Fibroblast of lung (primary cell): ENCODE measurements around the gene CPLANE2. TPM values are rescaled to one million over a fixed set of nuclear protein-coding genes. Genes with fewer than 3 reads are reported as not detected.

Experiments used
- DNase-seq, 2 donors: peaks; one replicate each; pipeline versions ENCODE4 v3.0.0 to v3.0.0-alpha.2; 2010; ENCODE audit warnings: low read depth in 2 of 2
- H2AFZ ChIP-seq: 2 replicates; pipeline ENCODE4 v1.5.1; 2012; ENCODE audit warnings: low read length, control low read depth, inconsistent platforms
- H3K27ac ChIP-seq: 2 replicates; pipeline ENCODE4 v1.5.1; 2011; ENCODE audit warnings: low read length, control low read depth; ENCODE audit not compliant: insufficient read depth
- H3K27me3 ChIP-seq: 2 replicates; pipeline ENCODE4 v1.5.1; 2011; ENCODE audit warnings: mild to moderate bottlenecking, low read length; ENCODE audit not compliant: control insufficient read depth, insufficient read depth
- H3K36me3 ChIP-seq: 2 replicates; pipeline ENCODE4 v1.5.1; 2011; ENCODE audit warnings: low read length; ENCODE audit not compliant: control insufficient read depth, insufficient read depth
- H3K4me1 ChIP-seq: 2 replicates; pipeline ENCODE4 v1.5.1; 2011; ENCODE audit warnings: low read length; ENCODE audit not compliant: control insufficient read depth, insufficient read depth; ENCODE audit errors: extremely low read depth
- H3K4me2 ChIP-seq: 2 replicates; pipeline ENCODE4 v1.5.1; 2011; ENCODE audit warnings: low read length, control low read depth; ENCODE audit not compliant: insufficient read depth; ENCODE audit errors: extremely low read depth
- H3K4me3 ChIP-seq, 4 experiments: fragments of 200-600 bp in 1 of 4; sonication (generic) in 1 of 4; replicated peaks in 1 of 4; 2 replicates each; pipeline ENCODE4 v1.5.1; 2011 to 2016; ENCODE audit warnings: low read length in 4 of 4, low read depth in 3 of 4, mild to moderate bottlenecking in 3 of 4, control low read depth in 2 of 4, inconsistent platforms in 1 of 4, mixed read lengths in 1 of 4; ENCODE audit not compliant: insufficient read depth in 1 of 4; ENCODE audit errors: control extremely low read depth in 1 of 4
- H3K79me2 ChIP-seq: 2 replicates; pipeline ENCODE4 v1.5.1; 2012; ENCODE audit warnings: mild to moderate bottlenecking, low read length, inconsistent platforms; ENCODE audit not compliant: control insufficient read depth, insufficient read depth
- H3K9ac ChIP-seq: 2 replicates; pipeline ENCODE4 v1.5.1; 2011; ENCODE audit warnings: mild to moderate bottlenecking, low read length, control low read depth; ENCODE audit not compliant: insufficient read depth
- H3K9me3 ChIP-seq: 2 replicates; pipeline ENCODE4 v1.5.1; 2012; ENCODE audit warnings: low read depth, low read length; ENCODE audit not compliant: control insufficient read depth, insufficient read depth
- H4K20me1 ChIP-seq: 2 replicates; pipeline ENCODE4 v1.5.1; 2011; ENCODE audit warnings: low read length; ENCODE audit not compliant: control insufficient read depth, insufficient read depth; ENCODE audit errors: extremely low read depth
- EZH2 ChIP-seq: IDR thresholded peaks from 2 replicates; pipeline ENCODE4 v1.5.1; 2012; ENCODE audit warnings: low read length, control low read depth, mild to moderate bottlenecking; ENCODE audit errors: missing control alignments
- polyA plus RNA-seq, 2 donors: library from polyadenylated mRNA; depleted of rRNA in 1 of 2; stranded (reverse) in 1 of 2; unstranded in 1 of 2; fragments of >200 nt; gene quantifications; 2 replicates each; pipeline ENCODE4 v1.2.1, GENCODE V29; 2011 to 2012; ENCODE audit warnings: missing spikeins in 1 of 2
- total RNA-seq: library from RNA; depleted of rRNA; stranded (reverse); fragments of >200 nt; gene quantifications from 2 replicates; pipeline ENCODE4 v1.2.1, GENCODE V29; 2014
- TF ChIP-seq, protein P1 (sequence below), 2 donors: IDR thresholded peaks in 1 of 2; conservative IDR thresholded peaks in 1 of 2; 1 replicate in 1 of 2; 2 replicates in 1 of 2; pipeline ENCODE4 v1.5.1; 2011 to 2012; ENCODE audit warnings: low read length in 2 of 2, control low read depth in 1 of 2, inconsistent platforms in 1 of 2, low read depth in 1 of 2, mild to moderate bottlenecking in 1 of 2

CPLANE2 gene
- total and polyA plus RNA-seq, 2 donors (not counting 1 experiment from before 2014, with no cell fraction given): 4.0 to 19.2 TPM

DNA sequence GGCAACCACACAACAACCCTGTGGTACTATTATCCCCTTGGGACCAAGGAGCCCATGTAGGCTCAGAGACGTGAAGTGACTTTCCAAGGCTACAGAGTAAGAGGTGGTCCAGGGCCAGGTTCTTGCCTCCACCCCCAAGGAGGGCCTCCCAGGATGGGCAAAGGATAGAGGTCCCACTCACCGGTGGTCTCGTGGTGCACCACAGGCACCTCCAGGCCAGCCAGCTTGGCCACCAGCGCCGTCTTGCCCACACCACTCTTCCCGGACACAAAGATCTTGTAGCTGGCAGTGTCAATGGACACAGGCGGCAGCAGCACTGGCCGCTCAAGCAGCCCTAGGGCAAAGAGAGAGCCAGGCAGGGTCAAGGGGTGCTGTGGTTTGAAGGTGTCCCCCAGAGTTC, 3.6 kb downstream of the CPLANE2 start:
- Histone ChIP-seq H3K79me2 (no peaks in the 10 kb centered on the region), H4K20me1 (no peaks in the 10 kb centered on the region), H3K27ac (no peak overlapping the region), H3K4me2 (no peak overlapping the region), H3K9me3 (no peaks in the 10 kb centered on the region), H3K27me3 (no peaks in the 10 kb centered on the region), H2AFZ (no peak overlapping the region), H3K36me3 (no peaks in the 10 kb centered on the region), H3K9ac (no peak overlapping the region), H3K4me1 (peaks cover 9% of the 10 kb centered on the region), H3K4me3 (no peak overlapping the region)
- no peak for DNase-seq
- TF ChIP-seq, protein P1, sequence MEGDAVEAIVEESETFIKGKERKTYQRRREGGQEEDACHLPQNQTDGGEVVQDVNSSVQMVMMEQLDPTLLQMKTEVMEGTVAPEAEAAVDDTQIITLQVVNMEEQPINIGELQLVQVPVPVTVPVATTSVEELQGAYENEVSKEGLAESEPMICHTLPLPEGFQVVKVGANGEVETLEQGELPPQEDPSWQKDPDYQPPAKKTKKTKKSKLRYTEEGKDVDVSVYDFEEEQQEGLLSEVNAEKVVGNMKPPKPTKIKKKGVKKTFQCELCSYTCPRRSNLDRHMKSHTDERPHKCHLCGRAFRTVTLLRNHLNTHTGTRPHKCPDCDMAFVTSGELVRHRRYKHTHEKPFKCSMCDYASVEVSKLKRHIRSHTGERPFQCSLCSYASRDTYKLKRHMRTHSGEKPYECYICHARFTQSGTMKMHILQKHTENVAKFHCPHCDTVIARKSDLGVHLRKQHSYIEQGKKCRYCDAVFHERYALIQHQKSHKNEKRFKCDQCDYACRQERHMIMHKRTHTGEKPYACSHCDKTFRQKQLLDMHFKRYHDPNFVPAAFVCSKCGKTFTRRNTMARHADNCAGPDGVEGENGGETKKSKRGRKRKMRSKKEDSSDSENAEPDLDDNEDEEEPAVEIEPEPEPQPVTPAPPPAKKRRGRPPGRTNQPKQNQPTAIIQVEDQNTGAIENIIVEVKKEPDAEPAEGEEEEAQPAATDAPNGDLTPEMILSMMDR (conservative IDR thresholded peaks at IDR 0.05 in 1 of 2, IDR thresholded peaks at IDR 0.05 in 1 of 2; ENCODE audit: low read depth in 1 of 2, low read length in 2 of 2): no peak
- TF ChIP-seq EZH2: no peak

DNA sequence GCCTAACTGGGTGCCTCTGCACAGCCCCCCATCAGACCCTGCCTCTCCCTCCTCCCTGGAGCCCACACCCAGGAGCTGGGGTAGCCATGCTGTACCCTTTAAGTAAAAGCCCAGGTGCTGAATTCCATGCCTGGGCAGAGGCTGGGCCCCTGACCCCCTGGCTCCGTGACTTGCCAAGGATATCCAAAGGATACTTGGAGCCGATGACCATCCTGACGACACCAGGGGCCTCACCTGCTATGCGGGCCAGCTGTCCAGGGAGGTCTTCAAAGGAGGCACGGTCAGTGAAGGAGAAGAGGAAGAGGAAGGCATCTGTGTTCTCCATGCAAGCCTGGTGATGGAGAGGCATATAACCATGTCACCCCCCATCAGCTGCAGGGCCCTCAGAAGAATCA, 4.7 kb downstream of the CPLANE2 start:
- no peaks in the 10 kb centered on the region for H4K20me1 ChIP-seq
- no peaks in the 10 kb centered on the region for H3K9me3 ChIP-seq
- no peak for TF ChIP-seq EZH2
- TF ChIP-seq, protein P1 (conservative IDR thresholded peaks at IDR 0.05 in 1 of 2, IDR thresholded peaks at IDR 0.05 in 1 of 2; ENCODE audit: low read depth in 1 of 2, low read length in 2 of 2): no peak
- no peak overlapping the region for H3K9ac ChIP-seq
- H3K4me1 ChIP-seq: peaks cover 7% of the 10 kb centered on the region
- no peak overlapping the region for H3K4me2 ChIP-seq
- no peak overlapping the region for H3K27ac ChIP-seq
- no peak for DNase-seq
- no peak overlapping the region for H2AFZ ChIP-seq
- H3K36me3 ChIP-seq: no peaks in the 10 kb centered on the region
- peaks cover 4% of the 10 kb centered on the region for H3K27me3 ChIP-seq
- H3K4me3 ChIP-seq: no peak overlapping the region
- H3K79me2 ChIP-seq: no peaks in the 10 kb centered on the region

DNA sequence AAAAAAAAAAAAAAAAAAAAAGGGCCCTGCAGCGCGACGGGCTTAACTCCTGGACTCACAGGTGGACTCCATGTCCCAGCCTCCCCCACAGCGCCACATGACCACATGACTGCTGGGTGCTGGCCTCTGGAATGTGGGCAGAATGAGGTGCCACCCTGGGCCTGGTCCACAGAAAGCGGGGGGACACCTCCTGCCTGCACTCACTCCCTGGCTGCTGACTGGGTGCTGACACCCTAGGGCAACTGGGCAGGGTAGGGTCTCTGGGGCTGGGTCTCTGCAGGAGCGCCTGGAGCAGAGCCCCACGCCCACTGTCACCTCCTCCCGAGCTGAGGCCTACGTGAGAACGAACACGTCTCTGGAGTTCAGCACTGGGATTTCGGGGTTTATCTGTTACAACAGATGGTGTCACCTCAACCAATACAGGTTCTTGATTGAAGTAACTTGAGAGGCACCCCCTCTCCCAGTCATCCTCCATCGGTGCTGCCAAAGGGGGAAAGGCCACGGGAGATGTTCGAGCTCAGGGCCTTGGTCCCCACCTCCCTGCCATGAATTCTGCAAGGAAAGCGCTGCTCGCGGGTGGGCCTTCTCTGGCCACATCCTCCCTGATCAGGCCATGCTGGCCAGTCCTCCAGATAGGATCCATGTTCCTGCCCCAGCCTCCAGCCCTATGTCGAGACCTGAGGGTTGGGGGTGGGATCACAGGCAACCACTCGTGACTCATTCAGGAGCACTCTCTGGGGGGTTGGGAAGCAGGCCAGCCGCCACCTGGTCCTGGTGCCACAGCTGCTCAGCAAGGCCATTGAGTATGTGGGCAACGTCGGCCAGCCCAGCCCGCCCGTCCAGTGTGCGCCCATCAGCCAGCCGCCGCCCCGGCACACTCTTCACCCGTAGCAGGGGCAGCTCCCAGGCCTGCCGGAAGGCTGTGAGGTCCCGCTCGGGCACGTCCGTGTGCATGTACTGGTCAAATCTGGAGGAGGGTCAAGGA, 5.4 kb downstream of the CPLANE2 start:
- TF ChIP-seq, protein P1 (conservative IDR thresholded peaks at IDR 0.05 in 1 of 2, IDR thresholded peaks at IDR 0.05 in 1 of 2; ENCODE audit: low read depth in 1 of 2, low read length in 2 of 2): no peak
- H3K4me3 ChIP-seq: no peak overlapping the region
- H3K36me3 ChIP-seq: no peaks in the 10 kb centered on the region
- no peaks in the 10 kb centered on the region for H3K9me3 ChIP-seq
- H4K20me1 ChIP-seq: no peaks in the 10 kb centered on the region
- H3K9ac ChIP-seq: no peak overlapping the region
- H3K4me1 ChIP-seq: peaks cover 7% of the 10 kb centered on the region
- no peak overlapping the region for H2AFZ ChIP-seq
- no peak for DNase-seq
- no peaks in the 10 kb centered on the region for H3K79me2 ChIP-seq
- peaks cover 11% of the 10 kb centered on the region for H3K27me3 ChIP-seq
- H3K27ac ChIP-seq: no peak overlapping the region
- H3K4me2 ChIP-seq: no peak overlapping the region
